BE2C (cell line): ENCODE results near the gene SPEN.
"Not testable (repeated sequence)": the region's sequence is repeated elsewhere in the genome, so short reads cannot be mapped to it uniquely, and the experiment has no call there.

ENCODE experiments used
- DNase-seq: peaks from one replicate; pipeline ENCODE4 v3.0.0-alpha.2; 2020
- H3K27me3 ChIP-seq: fragments of 250-450 bp; sonication (Bioruptor Pico); 2 replicates; pipeline ENCODE4 v1.5.1; 2020; ENCODE audit warnings: mild to moderate bottlenecking
- H3K36me3 ChIP-seq: fragments of 250-450 bp; sonication (Bioruptor Pico); 2 replicates; pipeline ENCODE4 v1.5.1; 2020; ENCODE audit warnings: mild to moderate bottlenecking
- H3K4me1 ChIP-seq: fragments of 250-450 bp; sonication (Bioruptor Pico); 2 replicates; pipeline ENCODE4 v1.5.1; 2020
- H3K4me3 ChIP-seq: 2 replicates; pipeline ENCODE4 v1.5.1; 2011; ENCODE audit warnings: low read depth, low read length
- H3K9me3 ChIP-seq: fragments of 250-450 bp; sonication (Bioruptor Pico); 2 replicates; pipeline ENCODE4 v1.5.1; 2020
- TF ChIP-seq, protein P1 (sequence below): IDR thresholded peaks from 2 replicates; pipeline ENCODE4 v1.5.1; 2012; ENCODE audit warnings: mild to moderate bottlenecking, low read depth, low read length

The SPEN gene

GRCh38 chr1:15834406-15835204 is 12.9 kb upstream of the SPEN start:
- Histone ChIP-seq H3K9me3 (no peaks in the 10 kb centered on the region), H3K4me3 (peak overlapping the region; percentile 78), H3K4me1 (no peaks in the 10 kb centered on the region), H3K27me3 (no peaks in the 10 kb centered on the region), H3K36me3 (no peaks in the 10 kb centered on the region)
- TF ChIP-seq, protein P1, sequence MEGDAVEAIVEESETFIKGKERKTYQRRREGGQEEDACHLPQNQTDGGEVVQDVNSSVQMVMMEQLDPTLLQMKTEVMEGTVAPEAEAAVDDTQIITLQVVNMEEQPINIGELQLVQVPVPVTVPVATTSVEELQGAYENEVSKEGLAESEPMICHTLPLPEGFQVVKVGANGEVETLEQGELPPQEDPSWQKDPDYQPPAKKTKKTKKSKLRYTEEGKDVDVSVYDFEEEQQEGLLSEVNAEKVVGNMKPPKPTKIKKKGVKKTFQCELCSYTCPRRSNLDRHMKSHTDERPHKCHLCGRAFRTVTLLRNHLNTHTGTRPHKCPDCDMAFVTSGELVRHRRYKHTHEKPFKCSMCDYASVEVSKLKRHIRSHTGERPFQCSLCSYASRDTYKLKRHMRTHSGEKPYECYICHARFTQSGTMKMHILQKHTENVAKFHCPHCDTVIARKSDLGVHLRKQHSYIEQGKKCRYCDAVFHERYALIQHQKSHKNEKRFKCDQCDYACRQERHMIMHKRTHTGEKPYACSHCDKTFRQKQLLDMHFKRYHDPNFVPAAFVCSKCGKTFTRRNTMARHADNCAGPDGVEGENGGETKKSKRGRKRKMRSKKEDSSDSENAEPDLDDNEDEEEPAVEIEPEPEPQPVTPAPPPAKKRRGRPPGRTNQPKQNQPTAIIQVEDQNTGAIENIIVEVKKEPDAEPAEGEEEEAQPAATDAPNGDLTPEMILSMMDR = no peak
- DNase-seq = peak; percentile 85

DNA sequence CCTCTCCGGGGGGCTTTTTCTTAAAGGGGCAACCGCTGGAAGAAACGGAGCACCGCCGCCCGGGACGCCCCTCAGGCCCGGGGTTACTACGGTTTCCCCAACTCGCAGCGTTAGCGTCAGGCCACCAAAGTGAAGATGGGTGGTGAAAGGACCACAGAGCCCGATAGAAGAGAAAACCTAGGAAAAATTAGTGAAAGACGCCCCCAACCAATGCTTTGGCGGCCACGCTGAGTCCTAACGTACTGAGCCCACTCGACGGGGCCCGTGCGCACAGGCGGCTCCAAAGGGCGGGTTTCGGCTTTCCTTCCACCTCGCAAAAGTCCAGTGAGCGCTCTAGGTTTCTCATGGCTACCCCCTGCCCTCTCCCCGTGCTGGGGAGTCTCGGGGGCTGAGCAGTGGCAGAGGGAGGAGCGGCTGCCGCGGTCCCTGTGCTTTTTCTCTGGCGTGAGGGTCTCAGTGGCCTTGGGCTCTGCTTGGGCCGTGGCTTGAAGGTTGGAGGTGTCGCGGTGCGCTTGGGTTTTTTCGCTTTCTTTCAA is 12.2 kb upstream of the SPEN start:
- no peaks in the 10 kb centered on the region for H3K36me3 ChIP-seq
- no peaks in the 10 kb centered on the region for H3K4me1 ChIP-seq
- no peak for DNase-seq
- H3K4me3 ChIP-seq = peak overlapping the region; percentile 71
- TF ChIP-seq, protein P1 = no peak
- H3K27me3 ChIP-seq = no peaks in the 10 kb centered on the region
- no peaks in the 10 kb centered on the region for H3K9me3 ChIP-seq

GRCh38 chr1:15835741-15836510 is 11.6 kb upstream of the SPEN start:
- no peaks in the 10 kb centered on the region for H3K4me1 ChIP-seq
- TF ChIP-seq, protein P1 = no peak
- DNase-seq = peak; percentile 95

GRCh38 chr1:15836511-15836771 is 11.1 kb upstream of the SPEN start:
- H3K36me3 ChIP-seq, DNase-seq, H3K9me3 ChIP-seq, H3K4me1 ChIP-seq, H3K27me3 ChIP-seq: not testable (repeated sequence)
- H3K4me3 ChIP-seq = peak overlapping the region; percentile 56

More at GRCh38 chr1:15835741-15836510, 11.6 kb upstream of the SPEN start:
- Histone ChIP-seq H3K36me3 (no peaks in the 10 kb centered on the region), H3K9me3 (no peaks in the 10 kb centered on the region), H3K27me3 (no peaks in the 10 kb centered on the region), H3K4me3 (peak overlapping the region; percentile 71)

DNA sequence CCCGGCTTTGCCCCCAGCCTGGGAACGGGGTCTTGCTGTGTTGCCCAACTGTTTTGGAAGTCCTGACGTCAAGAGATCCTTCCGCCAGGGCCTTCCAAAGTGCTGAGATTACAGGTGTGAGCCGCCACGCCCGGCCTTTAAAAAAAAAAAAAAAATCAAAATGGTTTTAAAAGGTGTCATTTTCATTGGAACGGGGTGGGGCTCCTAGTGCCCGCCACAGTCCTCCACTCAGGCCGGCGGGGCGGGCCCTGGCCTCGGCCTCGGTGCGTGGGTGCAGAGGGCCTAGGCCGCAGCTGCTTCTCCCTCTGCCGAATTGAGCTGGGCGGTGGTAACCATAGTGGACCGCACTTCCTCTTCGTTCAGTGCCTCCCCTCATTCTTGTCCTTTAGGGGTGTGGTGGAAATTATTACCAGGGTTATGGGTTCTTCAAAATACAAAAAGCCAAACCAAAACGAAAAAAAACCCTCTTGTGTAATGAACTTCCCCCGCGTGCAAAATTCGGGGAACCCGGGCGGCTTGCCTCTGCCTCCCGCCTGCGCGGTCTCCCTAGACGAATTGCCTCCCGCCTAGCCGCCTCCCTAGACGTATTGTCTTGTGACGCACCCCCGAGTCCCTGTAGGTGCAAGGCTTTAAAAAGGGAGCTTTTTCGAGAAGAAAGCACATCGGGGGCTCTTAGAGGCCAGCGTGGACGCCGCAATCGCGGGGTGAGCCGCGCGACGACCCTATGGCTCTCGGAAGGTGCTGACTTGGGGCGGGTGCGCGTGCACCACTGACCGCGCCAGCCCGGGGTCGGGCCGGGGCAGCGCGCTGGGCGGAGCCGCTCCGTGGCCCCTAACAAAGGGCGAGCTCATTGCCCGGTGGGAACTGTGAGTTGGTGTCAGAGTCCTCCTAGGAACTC is 10.5 kb upstream of the SPEN start:
- no peaks in the 10 kb centered on the region for H3K36me3 ChIP-seq
- TF ChIP-seq, protein P1 = no peak
- H3K4me3 ChIP-seq = no peak overlapping the region
- no peaks in the 10 kb centered on the region for H3K9me3 ChIP-seq
- H3K4me1 ChIP-seq = no peaks in the 10 kb centered on the region
- no peaks in the 10 kb centered on the region for H3K27me3 ChIP-seq
- DNase-seq = no peak

DNA sequence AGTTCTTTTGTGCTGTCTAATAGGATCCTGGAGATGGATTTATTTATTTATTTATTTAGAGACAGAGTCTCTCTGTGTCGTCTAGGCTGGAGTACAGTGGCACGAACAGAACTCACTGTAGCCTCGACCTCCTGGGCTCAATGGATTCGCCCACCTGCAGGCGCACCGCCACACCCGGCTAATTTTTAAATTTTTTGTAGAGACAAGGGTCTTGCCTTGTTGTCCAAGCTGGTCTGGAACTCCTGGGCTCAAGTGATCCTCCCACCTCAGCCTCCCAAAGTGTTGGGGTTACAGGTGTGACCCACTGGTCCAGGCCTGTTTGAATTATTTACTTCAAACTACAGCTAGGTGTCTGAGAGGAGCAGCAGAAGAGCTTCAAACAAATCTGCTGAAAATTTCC is 9.6 kb upstream of the SPEN start:
- Histone ChIP-seq H3K36me3 (no peaks in the 10 kb centered on the region), H3K4me3 (no peak overlapping the region), H3K27me3 (no peaks in the 10 kb centered on the region), H3K9me3 (no peaks in the 10 kb centered on the region), H3K4me1 (no peaks in the 10 kb centered on the region)
- DNase-seq = no peak
- TF ChIP-seq, protein P1 = no peak
